ENCODE results near the gene SSTR5.

DNA sequence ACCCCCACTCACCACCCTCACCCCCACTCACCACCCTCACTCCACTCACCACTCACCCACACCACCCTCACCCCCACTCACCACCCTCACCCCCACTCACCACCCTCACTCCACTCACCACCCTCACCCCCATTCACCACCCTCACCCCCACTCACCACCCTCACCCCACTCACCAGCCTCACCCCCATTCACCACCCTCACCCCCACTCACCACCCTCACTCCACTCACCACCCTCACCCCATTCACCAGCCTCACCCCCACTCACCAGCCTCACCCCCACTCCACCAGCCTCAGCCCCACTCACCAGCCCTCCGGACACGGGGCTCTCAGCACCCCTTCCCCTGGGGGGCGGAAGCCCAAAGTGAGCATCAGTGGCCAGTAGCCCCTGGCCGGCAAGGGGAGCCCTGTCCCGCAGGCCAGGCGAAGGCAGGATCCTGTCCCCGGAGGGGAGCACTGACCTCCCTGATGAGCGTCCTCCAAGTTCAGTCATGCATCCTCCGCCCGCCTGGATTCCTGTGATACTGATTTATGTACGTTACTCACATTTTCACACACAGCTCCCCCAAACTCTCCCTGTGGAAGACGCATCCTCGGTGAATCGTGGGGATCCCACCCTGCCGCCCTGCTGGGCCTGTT is 41.5 kb downstream of the SSTR5 start:
- TF ChIP-seq CHD4 (IDR thresholded peaks at IDR 0.05; ENCODE audit: borderline replicate concordance): no peak
- no peak for TF ChIP-seq CHD2 (IDR thresholded peaks at IDR 0.05; ENCODE audit: low read length, partially characterized antibody)
- no peak for TF ChIP-seq POLR2A (IDR thresholded peaks at IDR 0.05; ENCODE audit: low read length)
- TF ChIP-seq KDM1A (IDR thresholded peaks at IDR 0.05; ENCODE audit: low read depth): no peak
- TF ChIP-seq JUN (IDR thresholded peaks at IDR 0.05): no peak
- no peak for TF ChIP-seq ZFP36 (IDR thresholded peaks at IDR 0.05; ENCODE audit: borderline replicate concordance, partially characterized antibody)
- TF ChIP-seq, protein P1, sequence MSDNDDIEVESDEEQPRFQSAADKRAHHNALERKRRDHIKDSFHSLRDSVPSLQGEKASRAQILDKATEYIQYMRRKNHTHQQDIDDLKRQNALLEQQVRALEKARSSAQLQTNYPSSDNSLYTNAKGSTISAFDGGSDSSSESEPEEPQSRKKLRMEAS (IDR thresholded peaks at IDR 0.05): no peak
- no peak for TF ChIP-seq BHLHE40 (IDR thresholded peaks at IDR 0.05; ENCODE audit: low read depth, low read length)
- TF ChIP-seq ZSCAN20 (CRISPR knock-in tag; IDR thresholded peaks at IDR 0.05): no peak
